SU-DHL-6 (cell line): ENCODE data around the gene TAOK2.

Experiments
- CTCF ChIP-seq: fragments of 200-600 bp; sonication (generic); IDR thresholded peaks from one replicate; pipeline ENCODE4 v1.5.1; 2017; ENCODE audit warnings: antibody characterized with exemption, mild to moderate bottlenecking, low read length, moderate library complexity; ENCODE audit not compliant: insufficient read depth, poor library complexity, severe bottlenecking
- EZH2phosphoT487 ChIP-seq: fragments of 200-600 bp; sonication (generic), shearing (Covaris generic); conservative IDR thresholded peaks from 2 replicates; pipeline ENCODE4 v1.6.1; 2018; ENCODE audit warnings: mild to moderate bottlenecking, antibody characterized with exemption, low read length, moderate library complexity, mixed read lengths

GRCh38 chr16:29987371-29988085 is 13.9 kb downstream of the TAOK2 start:
- TF ChIP-seq CTCF (no peak), EZH2phosphoT487 (no peak)
